HuH-7 (cell line): ENCODE measurements around the gene PNLDC1.
"Not testable (repeated sequence)": the region's sequence is repeated elsewhere in the genome, so short reads cannot be mapped to it uniquely, and the experiment has no call there.

Source experiments
- DNase-seq: peaks from one replicate; pipeline ENCODE4 v3.0.0; 2011; ENCODE audit warnings: low spot score

The PNLDC1 gene

DNA sequence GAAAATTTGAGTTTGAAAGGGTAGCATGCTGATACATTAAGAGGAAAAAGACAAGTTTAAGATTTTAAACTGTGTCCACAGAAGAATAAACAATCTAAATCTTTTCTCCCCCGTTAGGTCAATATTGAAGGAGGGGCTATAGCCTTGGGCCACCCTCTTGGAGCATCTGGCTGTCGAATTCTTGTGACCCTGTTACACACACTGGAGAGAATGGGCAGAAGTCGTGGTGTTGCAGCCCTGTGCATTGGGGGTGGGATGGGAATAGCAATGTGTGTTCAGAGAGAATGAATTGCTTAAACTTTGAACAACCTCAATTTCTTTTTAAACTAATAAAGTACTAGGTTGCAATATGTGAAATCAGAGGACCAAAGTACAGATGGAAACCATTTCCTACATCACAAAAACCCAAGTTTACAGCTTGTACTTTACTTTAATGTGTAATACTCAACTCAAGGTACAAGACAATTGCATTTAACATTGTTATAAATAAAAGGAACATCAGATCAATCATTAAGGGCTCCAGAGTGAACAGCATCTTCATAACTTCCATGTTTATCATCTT, 21.5 kb upstream of the PNLDC1 start:
- DNase-seq: no peak

- DNase-seq: no peak
Measured at GRCh38 chr6:159788276-159788675, 11.8 kb upstream of the PNLDC1 start.

DNA sequence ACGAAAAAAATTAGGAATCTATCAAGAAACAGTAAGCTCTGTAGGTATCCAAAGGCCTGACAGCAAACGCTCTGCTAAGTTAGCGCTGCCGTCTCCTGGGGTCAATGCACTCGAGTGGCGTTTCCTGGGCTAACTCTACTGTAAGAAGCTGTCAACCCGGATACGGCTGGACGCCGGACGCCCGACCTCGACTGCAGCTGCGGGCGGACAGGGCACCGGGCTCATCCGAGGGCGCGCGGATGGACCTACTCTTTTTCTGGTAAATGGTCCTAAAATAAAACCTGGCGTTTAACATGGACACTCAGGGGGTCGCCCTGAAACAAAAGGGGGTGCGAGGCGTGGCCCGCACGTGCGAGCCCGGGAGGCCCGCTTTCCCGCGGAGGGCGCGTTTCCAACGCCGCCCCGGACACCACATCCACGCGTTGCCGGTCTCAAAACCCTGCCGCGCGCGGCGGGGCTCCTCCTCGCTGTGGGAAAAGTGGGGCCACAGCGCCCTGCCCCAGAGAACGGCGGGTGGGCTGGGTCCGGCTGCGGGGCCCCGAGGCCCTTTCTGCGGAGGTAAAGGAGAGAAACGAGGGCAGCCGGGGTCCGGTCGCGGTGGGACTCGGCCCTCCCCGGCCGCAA, 11.2 kb upstream of the PNLDC1 start:
- DNase-seq: peak; percentile 68

DNA sequence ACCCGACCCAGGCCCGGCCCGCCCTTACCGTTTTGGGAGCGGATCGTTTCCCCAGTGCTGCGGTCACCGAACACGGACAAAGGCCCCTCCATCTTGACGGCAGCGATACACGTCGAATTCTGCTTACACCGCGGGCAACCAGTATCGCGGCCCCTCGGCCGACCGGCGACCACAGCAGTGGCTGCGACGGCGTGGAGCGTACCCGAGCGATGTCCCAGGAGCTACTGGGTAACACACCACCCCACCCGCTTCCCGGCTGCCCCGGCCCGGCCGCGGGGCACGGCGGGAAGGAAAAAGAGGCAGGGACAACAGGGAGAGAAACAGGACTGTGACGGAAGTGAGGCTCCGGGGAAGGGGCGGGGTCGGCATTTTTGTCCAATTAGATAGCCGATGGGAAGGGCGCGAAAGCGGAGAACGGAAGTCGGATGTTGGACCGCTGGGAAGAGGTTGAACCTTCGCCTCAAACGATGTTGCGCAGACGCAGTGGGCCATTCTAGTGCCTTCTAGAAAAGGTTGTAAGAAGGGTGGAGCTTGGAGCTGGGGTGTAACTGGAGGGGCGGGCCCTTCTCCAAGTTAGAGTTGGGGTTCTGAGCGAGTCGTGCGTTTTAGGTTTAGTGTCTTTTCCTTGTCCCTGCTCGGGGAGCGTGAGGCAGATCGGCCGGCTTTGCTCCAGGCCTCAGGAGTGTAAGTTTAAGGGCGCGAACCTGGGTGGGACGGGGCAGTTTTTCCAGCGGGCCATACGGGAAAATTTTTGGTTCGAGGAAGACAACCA, 10.5 kb upstream of the PNLDC1 start, which contains the start of gene TCP1:
Gene TCP1 (minus strand): TSS at position 226 of the 772 bp plus-strand sequence. CDS start 134 bp downstream, at position 92.
- peak; percentile 98 for DNase-seq

- peak; percentile 98 for DNase-seq
Measured at GRCh38 chr6:159790149-159790955, 9.7 kb upstream of the PNLDC1 start, which contains the start of gene MRPL18. Gene MRPL18 (plus strand): TSS chr6:159790467. CDS start chr6:159790588, 121 bp downstream.

DNA sequence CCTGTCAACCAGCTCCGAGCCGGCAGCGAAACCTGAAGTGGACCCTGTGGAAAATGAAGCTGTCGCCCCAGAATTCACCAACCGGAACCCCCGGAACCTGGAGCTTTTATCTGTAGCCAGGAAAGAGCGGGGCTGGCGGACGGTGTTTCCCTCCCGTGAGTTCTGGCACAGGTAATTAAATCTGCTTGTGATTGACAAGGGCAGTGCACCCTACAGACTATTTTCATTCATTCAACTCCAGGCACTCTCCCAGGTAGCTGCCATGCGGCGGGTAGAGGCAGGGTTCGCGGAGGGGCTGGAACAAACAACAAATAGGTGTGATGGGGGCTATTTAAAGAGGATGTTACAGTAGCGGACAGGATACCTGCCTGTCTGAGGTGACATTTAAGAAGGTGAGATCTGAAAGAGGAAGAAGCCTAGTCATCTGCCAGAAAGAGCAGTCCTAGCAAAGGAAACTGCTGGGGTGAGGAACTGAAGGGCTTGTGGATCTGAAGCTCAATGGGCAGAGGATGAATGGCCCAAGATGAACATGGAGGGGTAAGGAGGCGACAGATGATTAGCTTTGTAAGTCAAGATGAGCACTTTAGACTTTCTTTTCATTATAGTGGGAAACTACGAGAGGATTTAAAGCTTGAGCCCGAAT, 9.0 kb upstream of the PNLDC1 start:
- no peak for DNase-seq

GRCh38 chr6:159794976-159795375, 5.1 kb upstream of the PNLDC1 start:
- DNase-seq: not testable (repeated sequence)

DNA sequence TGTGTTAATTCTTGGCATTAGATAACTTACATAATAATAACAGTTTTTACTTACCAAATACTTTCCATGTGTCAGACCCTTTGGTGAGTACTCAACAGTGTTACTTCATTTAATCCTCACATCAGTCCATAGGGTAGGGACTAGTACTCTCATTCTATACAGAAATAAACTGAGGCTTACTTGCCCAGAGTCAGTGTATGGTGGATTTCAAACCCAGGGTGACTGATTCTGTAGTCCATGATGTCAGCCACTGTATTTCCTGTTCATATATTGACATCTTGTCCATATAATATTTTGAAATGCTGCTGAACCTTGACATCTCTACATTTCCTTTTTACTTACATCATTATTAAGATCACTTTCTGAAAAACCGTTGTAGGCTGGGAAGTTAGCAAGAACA, 2.5 kb upstream of the PNLDC1 start:
- DNase-seq: no peak

DNA sequence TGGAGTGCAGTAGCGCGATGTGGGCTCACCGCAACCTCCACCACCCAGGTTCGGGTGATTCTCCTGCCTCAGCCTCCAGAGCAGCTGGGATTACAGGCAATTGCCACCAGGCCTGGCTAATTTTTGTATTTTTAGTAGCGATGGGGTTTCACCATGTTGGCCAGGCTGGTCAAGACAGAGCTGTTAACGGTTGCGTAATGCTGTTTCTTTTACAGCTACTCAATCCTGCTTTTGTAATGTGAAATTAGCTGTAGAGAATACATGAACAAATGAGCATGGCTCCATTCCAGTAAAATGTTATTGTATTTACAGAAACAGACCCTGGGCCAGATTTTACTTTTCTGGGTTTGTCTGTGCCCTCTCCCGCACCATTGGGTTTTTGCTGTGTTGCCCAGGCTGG, 1.9 kb downstream of the PNLDC1 start:
- no peak for DNase-seq

DNA sequence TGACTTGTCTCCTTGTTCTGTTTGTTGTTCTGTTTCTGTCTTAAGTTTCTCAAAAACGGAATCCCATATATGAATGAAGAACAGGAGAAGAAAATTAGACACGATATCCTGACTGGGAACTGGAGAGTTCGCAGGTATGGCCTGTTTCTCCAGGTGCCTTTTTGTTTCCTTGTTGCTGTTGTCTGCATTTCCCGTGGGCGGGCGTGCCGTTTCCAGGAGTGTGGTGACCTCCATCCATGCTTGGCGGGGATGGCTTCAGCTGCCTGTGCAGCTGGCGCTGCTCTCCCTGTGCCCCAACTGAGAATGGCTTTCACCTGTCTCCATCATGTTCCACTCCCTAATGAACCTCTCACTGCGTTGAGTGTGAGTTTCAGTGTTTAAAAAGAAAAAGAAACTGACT, 4.4 kb downstream of the PNLDC1 start:
- no peak for DNase-seq

DNA sequence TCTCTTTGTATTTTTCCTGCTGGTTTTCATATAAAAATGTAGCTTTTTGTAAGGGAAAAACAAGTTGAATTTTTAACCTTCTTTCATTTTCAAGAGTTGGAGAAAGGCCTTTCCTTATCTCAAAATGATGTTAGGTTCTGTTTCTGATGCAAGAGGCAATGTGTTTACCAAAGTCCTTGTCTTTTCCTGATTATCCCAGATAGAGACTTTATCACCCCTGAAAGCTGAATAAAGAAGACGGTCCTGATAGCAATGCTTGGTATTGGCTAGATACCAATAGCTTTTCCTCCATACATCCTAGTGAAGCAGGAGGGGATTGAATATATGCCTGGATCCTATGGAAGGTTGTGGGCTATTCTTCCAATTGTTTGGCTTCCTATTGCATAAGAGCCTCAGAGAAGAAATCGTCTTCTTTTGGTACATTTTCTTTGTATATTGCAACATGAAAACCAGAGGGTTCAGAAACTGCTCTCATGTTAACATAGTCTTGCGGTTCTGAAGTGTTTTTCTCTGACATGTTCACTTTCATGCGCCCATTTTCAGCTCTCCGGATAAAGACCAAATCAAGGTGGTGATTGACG, 5.5 kb downstream of the PNLDC1 start:
- no peak for DNase-seq

- peak; percentile 71 for DNase-seq
Measured at GRCh38 chr6:159806021-159806458, 6.0 kb downstream of the PNLDC1 start.

- peak; percentile 78 for DNase-seq
Measured at GRCh38 chr6:159807150-159807858, 7.2 kb downstream of the PNLDC1 start.

GRCh38 chr6:159808647-159809046, 8.6 kb downstream of the PNLDC1 start:
- no peak for DNase-seq

- no peak for DNase-seq
Measured at GRCh38 chr6:159809149-159809548, 9.1 kb downstream of the PNLDC1 start.

- no peak for DNase-seq
Measured at GRCh38 chr6:159813781-159814180, 13.7 kb downstream of the PNLDC1 start.

DNA sequence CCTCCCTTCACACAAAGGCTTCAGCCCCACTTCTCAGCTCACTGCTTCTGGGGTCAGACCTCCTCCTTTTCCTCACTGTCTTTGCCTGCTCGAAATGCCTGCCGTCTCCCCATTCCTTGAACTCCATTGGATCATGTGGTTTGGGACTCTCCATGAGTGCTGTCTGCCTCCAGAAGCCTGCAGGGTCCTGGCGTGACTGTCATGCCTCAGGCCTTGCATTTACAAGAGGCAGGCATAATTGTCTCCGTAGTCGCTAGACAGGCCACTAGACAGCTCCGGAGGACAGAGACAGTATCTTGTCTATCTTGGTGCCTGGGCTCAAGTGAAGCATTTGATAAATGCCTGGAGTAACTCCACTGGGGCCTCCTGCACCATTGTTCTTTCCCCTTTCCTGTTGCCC, 15.3 kb downstream of the PNLDC1 start:
- DNase-seq: no peak

GRCh38 chr6:159816775-159817174, 16.7 kb downstream of the PNLDC1 start:
- not testable (repeated sequence) for DNase-seq

DNA sequence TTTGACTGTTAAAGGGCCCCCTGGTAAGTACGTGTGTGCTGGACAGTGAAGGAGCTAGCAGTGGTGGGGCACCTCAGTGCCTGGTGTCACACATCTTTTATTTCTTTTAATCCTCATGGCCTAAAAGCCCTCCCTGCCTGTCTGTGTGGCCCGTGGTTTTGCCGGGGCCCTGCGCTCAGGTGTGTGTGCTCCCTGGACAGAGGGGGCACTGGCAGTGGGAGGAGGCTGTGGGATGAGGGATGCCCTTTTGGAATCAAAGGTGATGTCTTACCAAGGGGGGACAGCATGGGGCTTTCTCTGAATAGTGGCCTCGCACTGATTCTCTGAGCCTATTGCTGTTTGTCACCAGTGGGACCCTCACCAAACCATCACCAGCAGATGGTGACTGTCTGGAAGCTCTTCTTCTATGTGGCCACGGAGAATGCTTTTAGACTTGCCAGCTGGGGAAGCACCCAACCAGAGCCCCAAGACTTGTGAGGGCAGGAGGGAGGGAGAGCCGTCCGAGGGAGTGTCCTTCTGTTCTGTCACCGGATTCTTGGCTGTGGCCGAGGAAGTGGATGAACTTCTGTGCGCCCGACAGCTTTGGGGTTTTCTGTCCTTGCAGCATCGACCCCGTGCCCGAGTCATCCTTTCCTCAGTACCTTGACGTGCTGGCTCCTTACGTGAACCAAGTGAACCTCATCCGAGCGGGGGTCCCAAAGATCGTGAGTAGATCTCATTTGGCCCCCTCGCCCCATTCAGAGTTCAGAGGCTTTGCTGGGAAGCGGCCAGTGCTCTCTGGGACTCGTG, 18.1 kb downstream of the PNLDC1 start:
- no peak for DNase-seq

- DNase-seq: no peak
Measured at GRCh38 chr6:159819098-159819497, 19.0 kb downstream of the PNLDC1 start.
